Loucy (cell line): ENCODE measurements around the gene FXYD6.

Experiments used
- EZH2phosphoT487 ChIP-seq: fragments of 200-600 bp; IDR thresholded peaks from 2 replicates; pipeline ENCODE4 v1.6.1; 2018; ENCODE audit warnings: antibody characterized with exemption, mild to moderate bottlenecking, moderate library complexity, borderline replicate concordance
- TF ChIP-seq, protein P1 (sequence below): fragments of 200-600 bp; sonication (generic); conservative IDR thresholded peaks from 2 replicates; pipeline ENCODE4 v1.5.1; 2014; ENCODE audit warnings: mild to moderate bottlenecking, antibody characterized with exemption, low read length

GRCh38 chr11:117814204-117814765 lies 62.2 kb downstream of the FXYD6 start:
- TF ChIP-seq, protein P1, sequence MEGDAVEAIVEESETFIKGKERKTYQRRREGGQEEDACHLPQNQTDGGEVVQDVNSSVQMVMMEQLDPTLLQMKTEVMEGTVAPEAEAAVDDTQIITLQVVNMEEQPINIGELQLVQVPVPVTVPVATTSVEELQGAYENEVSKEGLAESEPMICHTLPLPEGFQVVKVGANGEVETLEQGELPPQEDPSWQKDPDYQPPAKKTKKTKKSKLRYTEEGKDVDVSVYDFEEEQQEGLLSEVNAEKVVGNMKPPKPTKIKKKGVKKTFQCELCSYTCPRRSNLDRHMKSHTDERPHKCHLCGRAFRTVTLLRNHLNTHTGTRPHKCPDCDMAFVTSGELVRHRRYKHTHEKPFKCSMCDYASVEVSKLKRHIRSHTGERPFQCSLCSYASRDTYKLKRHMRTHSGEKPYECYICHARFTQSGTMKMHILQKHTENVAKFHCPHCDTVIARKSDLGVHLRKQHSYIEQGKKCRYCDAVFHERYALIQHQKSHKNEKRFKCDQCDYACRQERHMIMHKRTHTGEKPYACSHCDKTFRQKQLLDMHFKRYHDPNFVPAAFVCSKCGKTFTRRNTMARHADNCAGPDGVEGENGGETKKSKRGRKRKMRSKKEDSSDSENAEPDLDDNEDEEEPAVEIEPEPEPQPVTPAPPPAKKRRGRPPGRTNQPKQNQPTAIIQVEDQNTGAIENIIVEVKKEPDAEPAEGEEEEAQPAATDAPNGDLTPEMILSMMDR, result no peak
- TF ChIP-seq EZH2phosphoT487, result no peak
